Hematopoietic multipotent progenitor cell (in vitro differentiated cells): ENCODE measurements around the gene TGOLN2. TPM values are rescaled to one million over a fixed set of nuclear protein-coding genes. Genes with fewer than 3 reads are reported as not detected.

Experiments used
- DNase-seq, 3 donors: peaks; one replicate each; pipeline ENCODE4 v3.0.0-alpha.2; 2011 to 2015; ENCODE audit warnings: low read depth in 2 of 3, low spot score in 2 of 3
- small RNA-seq: library from RNA; depleted of rRNA; stranded (forward); fragments of <200 nt; gene quantifications from one replicate; pipeline ENCODE3, GENCODE V24; 2012
- total RNA-seq: library from RNA; depleted of rRNA; stranded (reverse); fragments of >200 nt; gene quantifications from one replicate; pipeline ENCODE4 v1.2.3, GENCODE V29; 2012

Gene TGOLN2
- total RNA-seq, 1 donor: 59.2 TPM

DNA sequence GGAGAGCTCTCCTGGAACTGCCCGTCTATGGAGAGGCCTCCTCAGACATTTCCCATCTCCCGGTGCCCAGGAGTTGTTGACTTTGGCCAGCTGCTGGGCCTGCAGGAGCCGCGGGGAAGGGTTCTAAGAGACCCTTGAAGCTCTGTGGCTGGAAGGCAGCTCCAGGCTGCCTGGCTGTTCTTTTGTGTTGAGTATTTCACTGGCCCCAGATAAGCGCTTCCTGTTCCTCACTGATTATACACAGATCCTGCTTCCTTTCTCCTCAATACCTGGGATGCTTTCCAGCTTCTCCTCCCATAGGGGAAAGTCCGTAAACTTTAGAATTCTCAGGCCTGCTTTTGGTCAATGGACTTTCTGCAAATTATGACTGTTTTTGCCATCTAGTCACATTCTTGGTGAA lies 57.8 kb downstream of the TGOLN2 start:
- DNase-seq: no peak

Small RNA genes lying within 50 kb of the gene (small RNA-seq; reads per million reads assigned to genes)
- gene AC062037.1 (not detected), gene RF00019 (not detected), gene RN7SL113P (not detected)

Other genes with a start within 250 kb of the TGOLN2 start
- gene TCF7L1, start 194.6 kb downstream of the TGOLN2 start, total RNA-seq: not detected
- gene RETSAT, start 26.5 kb upstream of the TGOLN2 start, total RNA-seq: 26.4 TPM
- 10.5 TPM for gene ELMOD3, start 26.8 kb upstream of the TGOLN2 start, total RNA-seq
- gene CAPG, start 82.4 kb upstream of the TGOLN2 start, total RNA-seq: 122 TPM
- gene SH2D6, start 90.7 kb upstream of the TGOLN2 start, total RNA-seq: not detected
- 140 TPM for gene MAT2A, start 211.2 kb upstream of the TGOLN2 start, total RNA-seq
- gene GGCX, start 233.5 kb upstream of the TGOLN2 start, total RNA-seq: 20.7 TPM
- gene VAMP8, start 249.6 kb upstream of the TGOLN2 start, total RNA-seq: 96.1 TPM